ENCODE data around the gene XRCC3.
"Not testable (repeated sequence)": the region's sequence is repeated elsewhere in the genome, so short reads cannot be mapped to it uniquely, and the experiment has no call there.

XRCC3 gene

DNA sequence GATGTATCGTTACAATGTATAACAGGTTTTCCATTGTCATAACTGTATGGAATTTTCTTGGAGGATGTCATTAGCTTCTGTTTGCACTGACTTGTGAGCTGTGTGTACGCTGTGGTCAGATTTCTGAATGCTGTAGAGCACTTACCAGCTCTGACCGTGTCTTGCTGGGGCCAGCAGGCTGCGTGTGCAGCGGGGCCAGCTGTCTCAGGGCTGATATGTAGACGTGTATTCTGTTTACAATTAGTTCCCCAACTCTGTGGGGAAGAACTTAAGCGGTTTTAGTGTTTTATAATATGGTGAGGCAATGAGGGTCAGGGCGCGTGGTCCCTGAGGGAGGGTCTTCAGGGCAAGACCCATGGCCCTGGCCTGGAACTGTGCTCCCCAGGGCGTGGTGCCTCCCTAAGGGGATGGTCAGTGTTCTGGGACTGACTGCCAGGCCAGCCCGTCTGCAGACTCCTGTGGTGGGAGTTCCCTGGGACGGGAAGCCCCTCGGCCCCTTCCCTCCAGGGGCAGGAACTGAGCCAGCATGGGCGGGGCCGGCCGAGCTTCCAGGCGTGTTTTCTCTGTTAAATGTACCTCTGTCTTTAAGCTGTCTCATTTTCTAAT is 18.7 kb downstream of the XRCC3 start:
- no peak for DNase-seq (ENCODE audit: insufficient read length, low spot score)
- no peak for FAIRE-seq

DNA sequence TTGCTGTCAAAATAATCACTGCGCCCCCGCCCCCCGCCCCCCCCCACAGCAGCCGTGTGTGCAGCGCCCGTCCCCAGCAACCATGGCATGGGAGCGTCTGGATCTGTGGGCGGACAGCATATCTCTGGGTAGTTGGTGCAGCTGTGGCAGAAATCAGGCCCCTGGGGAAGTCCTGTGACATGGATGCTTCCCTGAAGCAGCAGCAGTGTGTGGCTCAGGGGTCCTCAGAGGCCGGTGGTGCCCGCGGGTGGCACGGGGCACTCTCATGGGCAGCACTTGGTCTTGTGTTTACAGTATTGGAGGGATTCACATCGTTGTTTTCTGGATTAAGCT is 19.2 kb downstream of the XRCC3 start:
- no peak for FAIRE-seq

DNA sequence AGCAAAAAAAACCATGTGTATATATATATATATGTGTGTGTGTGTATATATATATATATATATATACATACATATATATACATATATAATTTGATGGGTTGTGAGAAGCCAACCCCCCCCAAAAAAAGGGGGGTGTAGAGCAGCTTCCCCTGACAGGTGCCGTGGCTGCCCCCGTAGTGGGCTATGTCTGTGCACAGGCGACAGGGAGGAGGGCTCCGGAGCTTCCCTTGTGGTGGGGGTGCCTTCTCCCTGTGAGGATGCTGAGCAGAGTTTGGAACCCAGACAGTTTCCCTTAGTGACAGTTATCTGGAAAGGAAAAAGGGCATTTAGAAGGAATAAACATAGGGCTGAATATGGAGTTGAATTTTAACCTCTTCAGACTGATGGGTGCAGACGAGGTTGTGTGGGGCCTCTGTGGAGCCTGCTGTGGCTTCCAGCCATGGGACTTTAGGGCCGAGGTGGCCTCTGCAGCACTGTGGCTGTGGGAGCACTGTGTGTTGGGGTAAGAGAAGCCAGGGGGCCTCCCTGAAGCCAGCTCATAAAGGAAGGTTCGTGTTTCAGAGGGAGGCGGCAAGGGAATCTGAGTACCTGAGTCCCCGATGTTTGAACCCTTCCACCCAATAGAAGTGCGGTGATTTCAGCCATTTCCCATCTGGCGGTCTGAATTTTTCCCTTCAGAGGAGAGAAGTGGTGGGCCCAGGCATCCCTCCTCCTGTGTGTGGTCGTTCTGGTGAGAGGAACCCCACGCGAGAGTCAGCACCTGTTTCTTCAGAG is 19.8 kb downstream of the XRCC3 start:
- DNase-seq (ENCODE audit: insufficient read length, low spot score) (no peak), FAIRE-seq (no peak)

More for the DNA sequence above, 19.2 kb downstream of the XRCC3 start:
- no peak for DNase-seq (ENCODE audit: insufficient read length, low spot score)

DNA sequence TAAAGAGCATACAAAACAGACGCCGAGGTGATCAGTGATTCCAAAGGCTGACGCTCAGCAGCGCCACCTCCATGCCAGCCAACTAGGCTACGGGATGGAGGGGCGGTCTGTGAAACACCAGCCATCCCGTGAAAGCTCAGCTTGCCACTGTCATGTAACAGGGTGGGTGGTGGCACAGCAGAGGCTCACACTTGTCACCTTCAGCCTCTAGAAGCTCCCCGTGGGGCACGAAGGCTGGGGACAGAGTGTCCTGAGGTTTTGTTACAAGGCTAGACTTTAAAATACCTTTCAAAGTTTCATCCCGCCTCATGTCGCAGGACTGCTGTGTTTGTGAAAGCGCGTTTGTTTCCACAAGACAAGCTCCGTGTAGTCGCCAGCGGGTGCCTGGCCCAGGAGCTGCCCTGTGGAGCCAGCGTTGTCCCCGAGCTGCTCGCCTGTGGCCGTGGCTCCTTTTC is 20.7 kb downstream of the XRCC3 start:
- no peak for FAIRE-seq
- no peak for DNase-seq (ENCODE audit: insufficient read length, low spot score)

DNA sequence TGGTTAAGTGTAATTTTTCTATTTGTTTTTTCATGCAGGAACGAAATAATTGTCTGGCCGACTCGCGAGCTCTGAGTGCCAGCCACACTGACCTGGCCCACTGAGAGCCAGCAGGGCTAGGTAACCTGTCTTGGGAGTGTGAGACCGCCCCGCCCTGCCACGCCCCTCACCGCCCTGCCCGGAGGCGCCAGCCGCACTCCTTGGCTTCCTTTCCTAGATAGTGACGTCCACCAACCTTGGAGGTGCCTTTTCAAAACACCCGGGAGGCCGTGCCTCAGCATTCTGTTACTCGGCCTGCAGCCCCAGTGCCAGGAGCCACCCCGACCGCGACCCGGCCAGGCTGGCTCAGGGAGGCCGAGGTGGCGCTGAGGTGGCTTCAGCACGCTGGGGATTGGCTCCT is 21.7 kb downstream of the XRCC3 start:
- no peak for DNase-seq (ENCODE audit: insufficient read length, low spot score)
- FAIRE-seq = no peak

DNA sequence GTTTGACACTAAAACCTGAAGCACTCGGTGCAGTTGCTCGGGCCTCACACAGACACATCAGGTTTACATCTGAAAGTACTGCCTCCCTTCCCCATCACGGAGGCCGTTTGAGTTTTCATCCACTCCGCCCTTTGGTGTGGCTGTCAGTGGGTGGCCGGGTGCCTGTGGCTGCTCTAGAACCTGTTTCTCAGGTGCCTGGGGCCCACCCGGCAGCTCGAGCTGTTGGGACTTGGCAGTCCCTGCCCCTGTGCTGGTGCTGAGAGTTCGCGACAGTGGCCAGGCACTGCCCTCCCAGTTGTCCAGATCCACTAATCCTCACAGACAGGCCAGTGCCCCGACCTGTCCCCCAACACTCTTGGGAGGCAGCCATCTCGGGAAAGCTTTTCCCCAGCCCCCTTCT is 22.4 kb downstream of the XRCC3 start:
- DNase-seq (ENCODE audit: insufficient read length, low spot score) (no peak), FAIRE-seq (no peak)

DNA sequence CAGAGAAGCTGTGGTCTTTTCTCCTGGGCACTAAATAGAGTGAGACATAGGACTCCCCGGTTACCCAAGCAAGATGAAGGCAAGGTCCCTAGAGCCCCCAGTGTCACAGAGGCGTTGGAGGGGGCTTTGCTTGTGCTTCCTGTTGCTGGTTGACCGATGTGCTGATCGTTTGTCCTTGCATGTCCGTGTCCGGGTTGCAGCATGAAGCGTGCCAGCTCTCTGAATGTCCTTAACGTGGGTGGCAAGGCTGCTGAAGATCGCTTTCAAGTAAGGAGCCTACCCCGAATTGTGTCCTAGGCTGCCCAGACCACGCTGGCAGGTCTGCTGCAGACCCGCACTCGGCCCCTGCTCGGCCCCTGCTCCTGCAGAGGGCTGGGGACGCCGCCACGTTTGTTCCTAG is 23.1 kb downstream of the XRCC3 start:
- DNase-seq (ENCODE audit: insufficient read length, low spot score) = no peak
- no peak for FAIRE-seq

DNA sequence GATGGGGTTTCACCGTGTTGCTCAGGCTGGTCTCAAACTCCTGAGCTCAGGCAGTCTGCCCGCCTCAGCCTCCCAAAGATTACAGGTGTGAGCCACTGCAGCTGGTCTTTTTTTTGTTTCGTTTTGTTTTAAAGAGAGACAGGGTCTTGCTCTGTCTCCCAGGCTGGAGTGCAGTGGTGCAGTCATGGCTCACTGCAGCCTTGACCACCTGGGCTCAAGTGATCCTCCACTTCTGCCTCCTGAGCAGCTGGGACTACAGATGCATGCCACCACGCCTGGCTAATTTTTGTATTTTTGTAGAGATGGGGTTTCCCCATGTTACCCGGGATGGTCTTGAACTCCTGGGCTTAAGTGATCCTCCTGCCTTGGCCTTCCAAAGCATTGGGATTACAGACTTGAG is 23.6 kb downstream of the XRCC3 start:
- not testable (repeated sequence) for DNase-seq (ENCODE audit: insufficient read length, low spot score); FAIRE-seq

DNA sequence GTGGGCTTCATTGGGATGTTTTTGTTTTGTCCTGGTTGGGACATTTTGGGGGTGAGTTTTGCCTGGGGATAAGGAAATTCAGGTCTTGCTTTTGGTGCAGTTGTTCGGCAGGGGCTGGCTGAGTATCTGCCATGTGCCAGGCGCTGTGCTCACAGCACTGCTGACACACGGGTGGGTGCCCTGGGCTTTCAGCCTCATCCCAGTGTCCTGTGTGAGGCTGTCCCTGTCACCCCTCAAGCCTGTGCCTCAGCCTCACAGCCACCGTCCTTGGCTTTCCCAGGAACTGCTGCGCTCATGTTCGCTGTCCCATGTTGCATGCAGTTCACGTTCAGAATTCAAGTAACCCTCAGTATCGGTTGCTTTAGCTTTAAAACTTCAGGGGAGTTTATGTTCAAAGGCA is 24.9 kb downstream of the XRCC3 start:
- DNase-seq (ENCODE audit: insufficient read length, low spot score) (no peak), FAIRE-seq (no peak)

DNA sequence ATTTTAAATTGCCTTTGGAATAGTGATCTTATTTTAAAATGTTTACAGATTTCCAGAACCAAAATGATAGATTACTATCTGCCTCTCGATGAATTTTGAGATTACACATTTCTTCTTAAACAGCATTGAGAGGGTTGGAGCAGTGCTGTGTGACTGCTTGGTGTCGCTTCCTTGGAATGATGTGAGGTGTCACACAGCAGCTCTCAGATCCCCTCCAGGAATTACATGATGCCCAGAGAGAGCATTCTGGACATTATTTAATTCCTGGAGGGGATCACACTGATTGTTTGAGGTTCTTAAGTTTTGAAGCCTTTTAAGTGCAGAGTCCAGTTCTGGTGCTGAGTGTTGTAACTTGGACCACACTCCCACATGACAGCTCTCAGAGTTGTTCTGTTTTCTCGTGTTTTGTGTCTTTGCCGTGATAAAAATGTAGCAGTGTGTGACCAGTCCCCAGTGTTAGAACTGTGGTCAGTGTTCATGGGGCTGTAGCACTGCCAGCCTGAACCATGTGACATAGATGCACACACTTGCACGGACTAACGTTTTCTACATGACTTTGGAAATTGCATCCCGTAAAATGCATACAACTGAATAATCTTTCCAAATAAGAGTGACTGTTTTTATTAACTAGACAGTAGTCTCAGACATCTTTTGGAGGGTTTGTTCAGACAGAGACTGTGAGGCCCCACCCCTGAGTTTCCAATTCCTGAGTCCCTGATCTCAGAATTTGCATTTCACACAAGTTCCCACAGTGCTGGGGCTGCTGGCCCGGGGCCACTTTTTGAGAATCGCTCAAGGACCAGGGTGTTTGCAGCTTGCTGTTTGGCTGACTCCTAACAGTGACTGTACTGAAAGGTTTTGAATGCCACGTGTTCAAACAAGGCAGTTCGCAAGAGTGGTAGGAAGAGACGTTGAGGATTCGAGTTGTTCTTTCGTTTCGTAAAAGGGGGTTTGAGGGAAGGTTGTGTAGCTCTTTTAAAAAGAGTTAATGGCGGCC is 26.0 kb downstream of the XRCC3 start:
- DNase-seq (ENCODE audit: insufficient read length, low spot score) (no peak), FAIRE-seq (no peak)

DNA sequence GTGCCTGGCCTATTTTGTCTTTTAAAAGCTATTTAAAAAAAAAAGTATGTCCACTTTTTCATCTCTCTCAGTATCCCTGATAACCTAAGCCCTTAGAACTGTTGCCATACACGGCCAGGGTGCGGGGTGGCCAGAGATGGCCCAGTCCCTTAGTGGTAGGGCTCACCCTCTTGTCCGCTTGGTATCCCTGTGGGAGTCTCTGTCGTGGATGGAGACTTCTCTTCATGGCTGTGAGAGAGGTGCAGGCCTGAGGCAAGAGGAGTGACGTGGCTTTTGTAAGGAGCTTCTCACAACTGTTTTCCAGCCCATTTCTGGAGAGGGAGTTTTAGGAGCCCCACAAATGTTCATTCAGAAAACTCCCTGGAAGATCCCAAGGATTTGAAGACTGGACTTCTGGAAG is 26.8 kb downstream of the XRCC3 start:
- no peak for FAIRE-seq
- DNase-seq (ENCODE audit: insufficient read length, low spot score) = no peak

DNA sequence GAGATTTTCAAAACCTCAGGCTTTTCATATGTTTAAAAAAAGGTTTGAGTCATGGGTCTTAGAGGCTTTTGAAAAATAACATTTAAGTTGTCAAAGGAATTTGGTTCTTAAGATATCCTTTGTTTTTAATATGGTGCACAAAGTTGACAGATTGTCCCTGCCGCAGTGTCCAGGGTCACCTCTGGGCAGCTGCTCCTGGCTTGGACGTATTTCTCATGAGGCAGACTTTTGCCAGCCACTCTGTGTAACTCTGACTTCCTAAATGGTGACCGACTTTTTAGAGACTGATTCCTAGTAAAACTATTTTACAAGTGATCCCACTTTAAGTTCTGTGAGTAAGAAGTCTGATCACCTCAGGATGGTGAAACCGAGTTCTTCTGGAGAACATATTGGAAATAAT is 27.5 kb downstream of the XRCC3 start:
- FAIRE-seq (no peak), DNase-seq (ENCODE audit: insufficient read length, low spot score) (no peak)

DNA sequence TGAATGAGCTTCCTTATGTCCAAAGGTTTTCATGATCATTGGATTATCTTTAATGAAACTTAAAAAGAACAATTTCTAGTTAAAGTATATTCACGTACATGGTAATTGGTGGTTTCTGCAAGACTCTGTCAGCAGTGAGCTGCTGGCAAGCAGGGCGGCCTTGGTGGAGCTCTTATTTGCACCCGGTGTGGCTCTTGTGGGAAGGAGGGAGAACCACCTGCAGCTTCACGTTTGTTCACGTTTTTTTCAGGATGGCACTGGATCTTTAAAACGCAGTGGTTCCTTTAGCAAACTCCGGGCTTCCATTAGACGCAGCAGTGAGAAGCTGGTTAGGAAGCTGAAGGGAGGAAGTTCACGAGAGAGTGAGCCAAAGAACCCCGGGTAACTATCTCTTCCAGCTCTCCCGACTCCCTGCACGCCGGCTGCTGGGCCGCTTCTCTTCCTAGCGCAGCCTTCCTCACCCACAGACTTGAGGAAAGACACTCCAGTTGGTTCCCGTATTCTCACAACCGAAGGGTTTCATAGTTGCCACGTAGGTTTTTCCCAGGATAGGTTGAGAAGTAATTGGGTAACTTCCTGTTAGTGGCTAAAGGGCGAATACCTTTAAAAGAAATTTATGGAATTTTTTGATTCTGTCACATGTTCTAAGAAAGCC is 28.3 kb downstream of the XRCC3 start:
- DNase-seq (ENCODE audit: insufficient read length, low spot score) (no peak), FAIRE-seq (no peak)

DNA sequence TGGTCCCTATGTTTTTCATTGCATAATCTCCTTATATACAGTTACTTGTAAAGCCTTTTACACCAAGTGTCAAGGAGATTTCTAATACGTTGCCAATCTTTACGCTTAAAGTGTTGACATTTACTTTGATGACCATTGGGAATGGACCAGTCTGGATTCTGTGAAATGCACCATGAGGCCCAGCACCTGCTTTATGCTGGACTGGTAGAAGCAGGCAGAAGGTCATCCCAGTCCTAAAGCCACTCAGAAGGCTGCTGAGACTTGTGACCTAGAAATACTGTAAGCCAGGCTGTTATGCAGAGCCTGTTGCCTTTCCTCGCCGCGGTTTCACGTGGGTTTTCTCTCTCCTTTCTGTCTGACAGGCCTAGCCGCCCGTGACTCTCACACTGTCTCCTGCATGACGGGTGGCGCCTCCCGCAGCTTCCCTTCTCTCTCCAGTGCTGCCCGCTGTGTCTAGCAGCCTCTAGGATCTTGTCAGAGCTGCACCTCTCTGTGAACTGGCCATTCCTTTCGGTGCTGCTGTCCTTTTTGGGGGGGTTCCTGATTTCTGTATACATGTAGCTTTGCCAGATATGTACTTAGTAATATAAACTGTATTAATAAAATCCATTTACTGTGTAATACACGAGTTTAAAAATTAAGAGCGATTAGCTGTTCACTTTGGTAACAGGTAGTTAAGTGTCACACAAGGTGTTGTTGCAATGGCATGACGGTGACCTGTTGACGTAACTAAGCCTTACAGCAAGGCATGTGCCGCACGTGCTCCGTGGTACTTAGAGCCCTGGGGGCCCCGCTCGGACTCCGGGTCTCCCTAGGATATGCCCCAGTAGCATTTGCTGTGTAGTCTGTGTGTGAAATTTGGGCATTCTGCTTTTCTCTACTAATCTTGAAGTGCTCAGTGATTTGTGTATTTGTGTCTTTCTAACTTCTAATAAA is 29.7 kb downstream of the XRCC3 start:
- no peak for DNase-seq (ENCODE audit: insufficient read length, low spot score)
- FAIRE-seq = no peak

DNA sequence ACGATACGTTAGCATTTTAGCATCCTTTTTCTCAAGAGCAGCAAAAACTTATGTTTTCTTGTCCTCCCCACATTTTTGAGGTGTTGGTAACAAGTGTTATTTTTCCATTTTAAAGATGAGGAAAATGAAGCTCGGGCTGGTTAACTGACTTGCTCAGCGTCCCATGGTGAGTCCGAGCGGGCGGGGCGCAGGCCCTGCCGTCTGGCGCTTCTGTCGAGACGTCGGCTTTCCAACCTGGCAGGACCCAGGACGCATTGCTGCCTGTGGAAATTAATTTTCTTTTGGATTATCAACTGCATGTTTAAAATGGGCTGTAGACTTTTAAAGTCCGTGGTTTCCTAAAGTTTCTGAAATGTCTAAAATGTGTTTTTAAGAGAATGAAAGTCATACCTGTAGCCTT is 30.4 kb downstream of the XRCC3 start:
- FAIRE-seq = no peak

DNA sequence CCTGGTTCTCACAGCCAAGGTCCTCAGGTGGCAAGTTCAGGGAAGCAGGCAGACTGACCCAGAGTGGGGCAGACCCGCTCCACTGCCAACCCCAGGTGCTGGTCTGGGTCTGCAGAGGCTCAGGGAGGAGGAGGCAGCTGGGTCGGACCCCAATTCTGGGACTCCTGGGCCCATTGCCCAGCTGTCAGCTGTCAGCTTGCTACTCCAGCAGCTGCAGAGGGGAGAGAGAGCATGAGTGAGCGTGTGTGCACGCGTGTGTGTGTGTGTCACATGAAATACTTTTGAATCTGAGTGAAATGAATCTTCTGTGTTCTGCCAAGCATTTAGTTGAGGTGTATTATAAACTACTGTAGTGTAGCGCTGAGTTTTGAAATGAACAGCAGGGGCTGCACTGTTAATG is 30.8 kb downstream of the XRCC3 start:
- no peak for DNase-seq (ENCODE audit: insufficient read length, low spot score)
- FAIRE-seq = no peak

More for the DNA sequence above, 30.4 kb downstream of the XRCC3 start:
- no peak for DNase-seq (ENCODE audit: insufficient read length, low spot score)

DNA sequence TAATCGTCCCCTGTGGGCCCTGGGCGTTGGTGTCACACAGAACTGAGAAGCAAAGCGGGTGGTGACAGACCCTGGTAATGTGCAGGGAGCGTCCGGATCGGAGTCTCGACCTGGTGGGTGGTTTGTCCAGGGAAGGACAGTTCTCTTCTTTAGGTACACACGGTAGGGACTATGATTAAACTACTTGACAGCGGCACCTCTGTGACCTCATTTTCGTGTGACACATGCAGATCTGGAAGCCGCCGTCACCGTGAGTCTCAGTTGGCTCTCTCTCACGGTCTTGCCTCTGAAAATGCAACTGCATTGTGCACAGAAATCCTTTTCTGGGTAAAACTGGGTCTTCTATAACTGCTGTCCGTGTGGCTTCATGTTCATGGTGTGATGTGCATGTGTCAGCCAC is 32.1 kb downstream of the XRCC3 start:
- FAIRE-seq = no peak
- DNase-seq (ENCODE audit: insufficient read length, low spot score) = no peak

DNA sequence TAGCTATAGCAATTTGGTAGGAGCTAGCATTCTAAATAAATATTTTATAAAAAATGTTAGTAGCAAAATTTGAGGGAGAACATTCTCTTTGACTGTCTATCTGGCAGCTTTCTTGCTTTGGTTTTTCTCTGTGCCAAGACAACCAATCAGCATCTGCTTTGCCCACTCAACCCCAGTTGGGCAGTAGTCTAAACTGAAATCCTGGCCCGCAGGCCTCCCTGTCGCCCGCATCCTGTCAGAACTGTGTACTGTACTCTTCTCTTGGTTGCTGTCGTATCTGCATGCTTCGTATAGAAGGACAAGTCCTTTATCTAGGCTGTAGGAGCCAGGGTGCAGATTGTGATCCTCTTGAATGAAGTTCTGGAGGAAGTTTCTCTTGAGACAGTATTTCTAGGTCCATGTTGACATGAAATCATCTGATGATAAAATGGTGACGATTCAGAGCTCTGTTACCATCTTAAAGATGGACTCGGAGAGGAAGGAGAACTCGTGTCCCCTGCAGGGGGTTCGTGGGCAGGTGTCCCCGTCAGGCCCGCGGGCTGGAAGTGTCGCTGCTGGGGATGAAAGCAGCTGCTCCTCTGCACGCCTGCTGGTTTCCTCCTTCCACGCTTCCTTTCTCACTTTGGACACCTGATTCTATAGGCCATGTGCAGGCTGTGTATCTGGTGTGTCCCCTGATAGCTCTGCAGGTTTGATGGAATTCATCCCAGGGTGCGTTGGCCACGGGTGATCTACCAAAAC is 34.6 kb downstream of the XRCC3 start:
- no peak for FAIRE-seq
- no peak for DNase-seq (ENCODE audit: insufficient read length, low spot score)

DNA sequence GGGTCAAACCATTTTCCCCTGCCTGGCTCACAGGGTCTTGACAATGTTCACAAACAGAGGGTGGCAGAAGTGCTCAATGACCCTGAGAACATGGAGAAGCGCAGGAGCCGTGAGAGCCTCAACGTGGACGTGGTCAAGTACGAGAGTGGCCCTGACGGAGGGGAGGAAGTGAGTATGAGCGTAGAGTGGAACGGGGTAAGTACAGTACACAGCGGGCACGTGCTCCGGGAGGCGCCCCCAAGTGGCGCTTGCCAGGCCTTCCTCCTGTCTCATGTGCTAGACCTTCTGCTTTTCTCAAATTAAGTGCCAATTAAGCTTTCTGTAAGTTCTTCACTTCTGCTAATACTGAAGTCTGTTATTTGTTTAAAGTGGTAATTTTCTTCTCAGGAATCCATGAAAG is 35.9 kb downstream of the XRCC3 start:
- no peak for FAIRE-seq
- DNase-seq (ENCODE audit: insufficient read length, low spot score) = peak; percentile 29

All from HTR-8/SVneo (cell line).